SK-N-SH (cell line): Measurements from ENCODE around the gene CLN3. TPM values are rescaled to one million over a fixed set of nuclear protein-coding genes. Genes with fewer than 3 reads are reported as not detected.

ENCODE experiments used
- CTCF ChIA-PET: fragments of 300-600, 350-600 bp; formaldehyde crosslinking; extraction: SDS; loops from one replicate; lab custom pipeline; 2021; lab: Yijun Ruan, JAX
- POLR2A ChIA-PET: fragments of 350-600 bp; sonication (Branson Sonifier 250); formaldehyde crosslinking; extraction: SDS; loops from one replicate; lab custom pipeline; 2020; ENCODE audit warnings: antibody characterized with exemption, inconsistent platforms; lab: Yijun Ruan, JAX
- DNase-seq: peaks from one replicate; pipeline ENCODE4 v3.0.0; 2012
- H2AFZ ChIP-seq: fragments of 200-600 bp; sonication (generic); 2 replicates; pipeline ENCODE4 v1.8.1; 2016; ENCODE audit warnings: antibody characterized with exemption, mild to moderate bottlenecking, low read depth
- H3F3A ChIP-seq: fragments of 200-600 bp; sonication (generic); replicated peaks from 2 replicates; pipeline ENCODE3; 2016; ENCODE audit warnings: antibody characterized with exemption, mild to moderate bottlenecking; ENCODE audit not compliant: insufficient read depth
- H3K27ac ChIP-seq, 2 experiments: fragments of 200-500 bp in 1 of 2; fragments of 200-600 bp in 1 of 2; sonication (Bioruptor generic) in 1 of 2; sonication (generic), shearing (Covaris generic) in 1 of 2; 2 replicates each; pipeline versions ENCODE4 v1.5.1 to v1.6.1; 2014 to 2016; ENCODE audit warnings: low read depth in 2 of 2, inconsistent platforms in 1 of 2, low read length in 1 of 2, mild to moderate bottlenecking in 1 of 2, mixed read lengths in 1 of 2
- H3K27me3 ChIP-seq: fragments of 200-600 bp; sonication (generic), shearing (Covaris generic); 2 replicates; pipeline ENCODE4 v1.6.1; 2016; ENCODE audit warnings: mixed run types; ENCODE audit not compliant: insufficient read depth
- H3K36me3 ChIP-seq, 2 experiments: fragments of 200-500 bp in 1 of 2; fragments of 200-600 bp in 1 of 2; sonication (Bioruptor generic) in 1 of 2; sonication (generic) in 1 of 2; replicated peaks in 1 of 2; 2 replicates each; pipeline versions ENCODE3 to v1.5.1; 2014 to 2016; ENCODE audit warnings: low read length in 1 of 2, mild to moderate bottlenecking in 1 of 2; ENCODE audit not compliant: insufficient read depth in 2 of 2, control insufficient read depth in 1 of 2
- H3K4me1 ChIP-seq, 2 experiments: fragments of 200-500 bp in 1 of 2; fragments of 200-600 bp in 1 of 2; sonication (Bioruptor generic) in 1 of 2; sonication (generic), shearing (Covaris generic) in 1 of 2; 2 replicates each; pipeline versions ENCODE4 v1.5.1 to v1.6.1; 2014 to 2016; ENCODE audit warnings: low read depth in 1 of 2, low read length in 1 of 2, mixed run types in 1 of 2; ENCODE audit not compliant: insufficient read depth in 2 of 2, control insufficient read depth in 1 of 2
- H3K4me2 ChIP-seq: fragments of 200-600 bp; sonication (generic), shearing (Covaris generic); 2 replicates; pipeline ENCODE4 v1.6.1; 2017; ENCODE audit warnings: mixed run types
- H3K4me3 ChIP-seq, 2 experiments: fragments of 200-500 bp in 1 of 2; fragments of 200-600 bp in 1 of 2; sonication (Bioruptor generic) in 1 of 2; sonication (generic), shearing (Covaris generic) in 1 of 2; 2 replicates each; pipeline versions ENCODE4 v1.5.1 to v1.8.1; 2014 to 2016; ENCODE audit warnings: low read depth in 2 of 2, inconsistent platforms in 1 of 2, low read length in 1 of 2, mild to moderate bottlenecking in 1 of 2, mixed read lengths in 1 of 2, moderate library complexity in 1 of 2
- H3K79me2 ChIP-seq: fragments of 200-600 bp; sonication (generic); 2 replicates; pipeline ENCODE4 v1.8.1; 2017; ENCODE audit warnings: mild to moderate bottlenecking; ENCODE audit not compliant: insufficient read depth
- H3K9ac ChIP-seq: fragments of 200-600 bp; sonication (generic); 2 replicates; pipeline ENCODE4 v1.6.1; 2017; ENCODE audit warnings: mixed run types
- H3K9me2 ChIP-seq: fragments of 200-600 bp; sonication (generic); 2 replicates; pipeline ENCODE4 v1.6.1; 2017; ENCODE audit warnings: mixed run types
- H3K9me3 ChIP-seq: fragments of 200-600 bp; sonication (generic); 2 replicates; pipeline ENCODE4 v1.6.1; 2017; ENCODE audit warnings: mixed run types, mild to moderate bottlenecking, moderate library complexity
- H4K20me1 ChIP-seq: fragments of 200-600 bp; sonication (generic); 2 replicates; pipeline ENCODE4 v1.6.1; 2017; ENCODE audit warnings: mild to moderate bottlenecking, mixed run types; ENCODE audit not compliant: insufficient read depth
- CHD2 ChIP-seq: fragments of 150-350 bp; IDR thresholded peaks from 2 replicates; pipeline ENCODE4 v1.6.1; 2018; ENCODE audit warnings: low read length; ENCODE audit not compliant: partially characterized antibody
- EP300 ChIP-seq, 2 experiments: IDR thresholded peaks; 2 replicates each; pipeline versions ENCODE4 v1.4.0 to v1.6.1; 2012; ENCODE audit warnings: borderline replicate concordance in 1 of 2, low read depth in 1 of 2, low read length in 1 of 2
- FOXJ3 ChIP-seq: sonication (generic); formaldehyde crosslinking; IDR thresholded peaks from 2 replicates; pipeline ENCODE4 v1.5.1; 2020; ENCODE audit warnings: mild to moderate bottlenecking, missing genetic modification reagents
- GABPA ChIP-seq: IDR thresholded peaks from 2 replicates; pipeline ENCODE4 v1.4.0; 2012; ENCODE audit warnings: low read depth, mild to moderate bottlenecking
- GATA2 ChIP-seq: sonication (generic); formaldehyde crosslinking; IDR thresholded peaks from 2 replicates; pipeline ENCODE4 v1.5.0; 2020; ENCODE audit warnings: mild to moderate bottlenecking, missing genetic modification reagents
- MEF2A ChIP-seq: IDR thresholded peaks from 2 replicates; pipeline ENCODE4 v1.4.0; 2012; ENCODE audit warnings: low read depth, borderline replicate concordance
- MXI1 ChIP-seq: IDR thresholded peaks from 2 replicates; pipeline ENCODE4 v1.6.1; 2012; ENCODE audit warnings: mild to moderate bottlenecking, low read depth, low read length, improper control_type of control experiment
- NRF1 ChIP-seq: IDR thresholded peaks from 2 replicates; pipeline ENCODE4 v1.6.1; 2012; ENCODE audit warnings: low read depth, mild to moderate bottlenecking, low read length
- PBX3 ChIP-seq: IDR thresholded peaks from 2 replicates; pipeline ENCODE4; 2012
- RAD21 ChIP-seq: IDR thresholded peaks from 2 replicates; pipeline ENCODE4 v1.6.1; 2012; ENCODE audit warnings: mild to moderate bottlenecking, low read length
- REST ChIP-seq: IDR thresholded peaks from 2 replicates; pipeline ENCODE4 v1.6.1; 2012; ENCODE audit warnings: mild to moderate bottlenecking, low read depth, low read length, moderate library complexity
- SIN3A ChIP-seq: IDR thresholded peaks from 2 replicates; pipeline ENCODE4 v1.6.1; 2012; ENCODE audit warnings: low read depth, mild to moderate bottlenecking, low read length, moderate library complexity, borderline replicate concordance
- TAF1 ChIP-seq: IDR thresholded peaks from 2 replicates; pipeline ENCODE4 v1.6.1; 2012; ENCODE audit warnings: low read depth, mild to moderate bottlenecking, low read length, moderate library complexity, borderline replicate concordance
- TEAD4 ChIP-seq: IDR thresholded peaks from 2 replicates; pipeline ENCODE4 v1.4.0; 2012; ENCODE audit warnings: mild to moderate bottlenecking, borderline replicate concordance; ENCODE audit not compliant: insufficient read depth
- USF1 ChIP-seq: IDR thresholded peaks from 2 replicates; pipeline ENCODE4 v1.4.0; 2012; ENCODE audit warnings: low read depth, borderline replicate concordance
- YY1 ChIP-seq: IDR thresholded peaks from 2 replicates; pipeline ENCODE4 v1.4.0; 2012; ENCODE audit warnings: low read depth, mild to moderate bottlenecking
- WGBS: methylation state at CpG from one replicate; pipeline ENCODE4 v1.1.6; 2017; ENCODE audit warnings: low lambda C conversion rate; 5-methylcytosine and 5-hydroxymethylcytosine counted together
- polyA plus RNA-seq, 3 experiments: library from polyadenylated mRNA; depleted of rRNA; stranded (reverse); fragments of >200 nt; gene quantifications; 2 replicates each; pipeline ENCODE4 v1.2.3, GENCODE V29; 2012
- TF ChIP-seq, protein P1 (sequence below): fragments of 200-600 bp; sonication (generic); IDR thresholded peaks from 2 replicates; pipeline ENCODE4 v1.6.1; 2017; ENCODE audit warnings: antibody characterized with exemption, mild to moderate bottlenecking, moderate library complexity

The CLN3 gene
- polyA plus RNA-seq, 1 of the 3 experiments (the other 2 are of a cell fraction) = 18.5 TPM

GRCh38 chr16:28503470-28504259, 11.8 kb upstream of the CLN3 start:
- H3F3A ChIP-seq = no peaks in the 10 kb centered on the region
- TF ChIP-seq FOXJ3 (no peak), TEAD4 (no peak), SIN3A (no peak), NRF1 (no peak), MXI1 (no peak)
- TF ChIP-seq, all 33 proteins: peak for 0
- no peaks in the 10 kb centered on the region for H3K9me2 ChIP-seq
- H3K79me2 ChIP-seq = no peaks in the 10 kb centered on the region
- H3K36me3 ChIP-seq = no peaks in the 10 kb centered on the region
- WGBS = 71% methylated on average over 15 of the region's 15 CpGs
- H3K4me3 ChIP-seq = no peak overlapping the region
- no peaks in the 10 kb centered on the region for H3K27me3 ChIP-seq
- H3K9me3 ChIP-seq = no peaks in the 10 kb centered on the region
- ChIA-PET CTCF (no interaction called here), POLR2A (interaction anchor here (1.5 kb wide), 1 partner anchor 11 kb away, joined by 3 read pairs; the partner anchor contains the start of gene CLN3)
- H3K27ac ChIP-seq = no peak overlapping the region
- H2AFZ ChIP-seq = no peak overlapping the region
- no peaks in the 10 kb centered on the region for H3K4me1 ChIP-seq
- no peak for DNase-seq
- H3K4me2 ChIP-seq = no peak overlapping the region
- no peak overlapping the region for H3K9ac ChIP-seq
- H4K20me1 ChIP-seq = no peaks in the 10 kb centered on the region

GRCh38 chr16:28502290-28502689, 10.4 kb upstream of the CLN3 start:
- CTCF ChIA-PET = no interaction called here
- POLR2A ChIA-PET = interaction anchor here (1.5 kb wide), 1 partner anchor 10 kb away, joined by 3 read pairs; the partner anchor contains the start of gene CLN3
- no peak overlapping the region for H3K27ac ChIP-seq
- H3K4me1 ChIP-seq = no peaks in the 10 kb centered on the region
- no peaks in the 10 kb centered on the region for H3F3A ChIP-seq
- H3K9ac ChIP-seq = no peak overlapping the region
- no peak for DNase-seq
- H3K27me3 ChIP-seq = no peaks in the 10 kb centered on the region
- no peaks in the 10 kb centered on the region for H4K20me1 ChIP-seq
- no peak overlapping the region for H2AFZ ChIP-seq
- H3K9me3 ChIP-seq = no peaks in the 10 kb centered on the region
- no peaks in the 10 kb centered on the region for H3K79me2 ChIP-seq
- no peaks in the 10 kb centered on the region for H3K9me2 ChIP-seq
- H3K36me3 ChIP-seq = no peaks in the 10 kb centered on the region
- no peak overlapping the region for H3K4me3 ChIP-seq
- no peak overlapping the region for H3K4me2 ChIP-seq
- 56% methylated on average over 2 of the region's 2 CpGs for WGBS
- TF ChIP-seq RAD21 (no peak), USF1 (no peak), PBX3 (no peak), GABPA (no peak), GATA2 (CRISPR knock-in tag) (no peak), REST (no peak), EP300 (IDR thresholded peaks at IDR 0.05; ENCODE audit: borderline replicate concordance in 1 of 2, low read depth in 1 of 2, low read length in 1 of 2) (no peak), CHD2 (no peak), MXI1 (no peak), YY1 (no peak), MEF2A (no peak), TAF1 (no peak)
- TF ChIP-seq, protein P1, sequence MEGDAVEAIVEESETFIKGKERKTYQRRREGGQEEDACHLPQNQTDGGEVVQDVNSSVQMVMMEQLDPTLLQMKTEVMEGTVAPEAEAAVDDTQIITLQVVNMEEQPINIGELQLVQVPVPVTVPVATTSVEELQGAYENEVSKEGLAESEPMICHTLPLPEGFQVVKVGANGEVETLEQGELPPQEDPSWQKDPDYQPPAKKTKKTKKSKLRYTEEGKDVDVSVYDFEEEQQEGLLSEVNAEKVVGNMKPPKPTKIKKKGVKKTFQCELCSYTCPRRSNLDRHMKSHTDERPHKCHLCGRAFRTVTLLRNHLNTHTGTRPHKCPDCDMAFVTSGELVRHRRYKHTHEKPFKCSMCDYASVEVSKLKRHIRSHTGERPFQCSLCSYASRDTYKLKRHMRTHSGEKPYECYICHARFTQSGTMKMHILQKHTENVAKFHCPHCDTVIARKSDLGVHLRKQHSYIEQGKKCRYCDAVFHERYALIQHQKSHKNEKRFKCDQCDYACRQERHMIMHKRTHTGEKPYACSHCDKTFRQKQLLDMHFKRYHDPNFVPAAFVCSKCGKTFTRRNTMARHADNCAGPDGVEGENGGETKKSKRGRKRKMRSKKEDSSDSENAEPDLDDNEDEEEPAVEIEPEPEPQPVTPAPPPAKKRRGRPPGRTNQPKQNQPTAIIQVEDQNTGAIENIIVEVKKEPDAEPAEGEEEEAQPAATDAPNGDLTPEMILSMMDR = no peak
